Endothelial cell of umbilical vein (primary cell): Measurements from ENCODE around the gene RAP2A. TPM values are rescaled to one million over a fixed set of nuclear protein-coding genes. Genes with fewer than 3 reads are reported as not detected.

Experiments
- BruUV-seq: library from RNA; stranded (reverse); fragments of 400-500 nt; replicated peaks from 2 replicates; lab custom pipeline; 2021; lab: Mats Ljungman, UMichigan
- CTCF ChIA-PET: fragments of 300-600, 350-600 bp; sonication (Branson Sonifier 250); formaldehyde crosslinking; loops from one replicate; lab custom pipeline; 2021; ENCODE audit warnings: antibody characterized with exemption, inconsistent platforms; lab: Charles Lee
- POLR2A ChIA-PET: fragments of 300-600, 350-600 bp; sonication (Branson Sonifier 250); formaldehyde crosslinking; loops from one replicate; lab custom pipeline; 2021; ENCODE audit warnings: antibody characterized with exemption, inconsistent platforms; lab: Charles Lee
- DNase-seq: peaks from one replicate; pipeline ENCODE4 v3.0.0-alpha.2; 2011; ENCODE audit warnings: low read depth, low spot score
- FAIRE-seq: peaks from 2 replicates; lab custom pipeline; 2011; peaks lifted over from hg19 to GRCh38; lab: Jason Lieb, UNC
- H2AFZ ChIP-seq: 2 replicates; pipeline ENCODE4 v1.6.0; 2012; ENCODE audit warnings: low read depth, low read length, control low read depth, inconsistent platforms
- H3K27ac ChIP-seq: 2 replicates; pipeline ENCODE4 v1.5.1; 2011; ENCODE audit warnings: low read depth, mild to moderate bottlenecking, control low read depth, low read length, moderate library complexity; ENCODE audit not compliant: insufficient read depth
- H3K27me3 ChIP-seq, 2 experiments: 2 replicates each; pipeline versions ENCODE4 v1.6.0 to v1.6.1; 2011; ENCODE audit warnings: low read length in 2 of 2, mixed read lengths in 1 of 2; ENCODE audit not compliant: control insufficient read depth in 2 of 2, insufficient read depth in 2 of 2
- H3K36me3 ChIP-seq, 2 experiments: 2 replicates in 1 of 2; 3 replicates in 1 of 2; pipeline ENCODE4 v1.5.1; 2011; ENCODE audit warnings: low read length in 2 of 2, mild to moderate bottlenecking in 1 of 2, moderate library complexity in 1 of 2; ENCODE audit not compliant: control insufficient read depth in 2 of 2, insufficient read depth in 2 of 2; ENCODE audit errors: extremely low read depth in 1 of 2
- H3K4me1 ChIP-seq: 3 replicates; pipeline ENCODE4 v1.5.1; 2011; ENCODE audit warnings: mild to moderate bottlenecking, low read length; ENCODE audit not compliant: control insufficient read depth, insufficient read depth; ENCODE audit errors: extremely low read depth
- H3K4me2 ChIP-seq: 2 replicates; pipeline ENCODE4 v1.6.1; 2011; ENCODE audit warnings: low read length, control low read depth, mixed read lengths; ENCODE audit not compliant: insufficient read depth
- H3K4me3 ChIP-seq, 3 experiments: fragments of 200-600 bp in 1 of 3; sonication (generic), shearing (Covaris generic) in 1 of 3; replicated peaks in 1 of 3; 2 replicates each; pipeline ENCODE4 v1.5.1; 2011 to 2016; ENCODE audit warnings: control low read depth in 3 of 3, low read length in 3 of 3, mild to moderate bottlenecking in 2 of 3, inconsistent platforms in 1 of 3, low read depth in 1 of 3, moderate library complexity in 1 of 3; ENCODE audit not compliant: insufficient read depth in 1 of 3
- H3K79me2 ChIP-seq: 2 replicates; pipeline ENCODE4 v1.6.0; 2012; ENCODE audit warnings: low read length, inconsistent platforms; ENCODE audit not compliant: control insufficient read depth, insufficient read depth
- H3K9ac ChIP-seq: replicated peaks from 2 replicates; pipeline ENCODE3; 2011; ENCODE audit warnings: low read length, control low read depth; ENCODE audit not compliant: insufficient read depth; ENCODE audit errors: extremely low read depth
- H3K9me1 ChIP-seq: replicated peaks from 3 replicates; pipeline ENCODE4 v1.6.0; 2011; ENCODE audit warnings: mild to moderate bottlenecking, low read length; ENCODE audit not compliant: control insufficient read depth, insufficient read depth; ENCODE audit errors: extremely low read depth
- H3K9me3 ChIP-seq: replicated peaks from 2 replicates; pipeline ENCODE4 v1.5.1; 2012; ENCODE audit warnings: low read length, inconsistent platforms; ENCODE audit not compliant: control insufficient read depth, insufficient read depth
- H4K20me1 ChIP-seq: replicated peaks from 2 replicates; pipeline ENCODE3; 2011; ENCODE audit warnings: mild to moderate bottlenecking, low read length; ENCODE audit not compliant: control insufficient read depth, insufficient read depth; ENCODE audit errors: extremely low read depth
- CTCF ChIP-seq, 2 donors: IDR thresholded peaks; 1 replicate in 1 of 2; 2 replicates in 1 of 2; pipeline ENCODE4 v1.5.1; 2011; ENCODE audit warnings: low read length in 2 of 2, mild to moderate bottlenecking in 2 of 2, moderate library complexity in 2 of 2, control low read depth in 1 of 2, inconsistent platforms in 1 of 2, low read depth in 1 of 2; ENCODE audit not compliant: insufficient read depth in 1 of 2; ENCODE audit errors: extremely low read depth in 1 of 2
- EZH2 ChIP-seq: IDR thresholded peaks from 2 replicates; pipeline ENCODE4 v1.6.1; 2012; ENCODE audit warnings: borderline replicate concordance, low read depth, mild to moderate bottlenecking, moderate library complexity, low read length, inconsistent platforms; ENCODE audit not compliant: severe bottlenecking
- FOS ChIP-seq: IDR thresholded peaks from 2 replicates; pipeline ENCODE4 v1.6.1; 2011; ENCODE audit warnings: mild to moderate bottlenecking, low read length, moderate library complexity, borderline replicate concordance; ENCODE audit not compliant: insufficient read depth
- GATA2 ChIP-seq: IDR thresholded peaks from 2 replicates; pipeline ENCODE4 v1.7.0; 2011; ENCODE audit warnings: low read depth, mild to moderate bottlenecking, moderate library complexity, mixed read lengths, low read length; ENCODE audit not compliant: insufficient read length, insufficient read depth
- JUN ChIP-seq: IDR thresholded peaks from 2 replicates; pipeline ENCODE4 v1.6.1; 2011; ENCODE audit warnings: borderline replicate concordance, low read depth; ENCODE audit not compliant: insufficient read length, insufficient read depth
- MYC ChIP-seq: IDR thresholded peaks from one replicate; pipeline ENCODE4 v1.6.1; 2011; ENCODE audit warnings: mild to moderate bottlenecking, low read depth, low read length
- POLR2A ChIP-seq: IDR thresholded peaks from 2 replicates; pipeline ENCODE4 v1.6.1; 2012; ENCODE audit warnings: low read depth, mild to moderate bottlenecking, control low read depth, low read length
- POLR2AphosphoS5 ChIP-seq: IDR thresholded peaks from 2 replicates; pipeline ENCODE4 v1.6.1; 2012; ENCODE audit warnings: low read depth, mild to moderate bottlenecking, control low read depth, low read length, moderate library complexity; ENCODE audit not compliant: insufficient read depth
- dilution Hi-C: fragments of 300-500 bp; cut with MboI; formaldehyde crosslinking; loops from one replicate; pipeline ENCODE4 v1.15.0; 2019; ENCODE audit warnings: low sequenced_read_pairs; ENCODE audit not compliant: extremely low pct_ligation_motif_present
- intact Hi-C: fragments of 100-400 bp; cut with micrococcal nuclease; formaldehyde crosslinking; loops from one replicate; pipeline ENCODE4 v1.10.0; 2022
- polyA plus RNA-seq, 4 experiments: library from polyadenylated mRNA; depleted of rRNA in 3 of 4; stranded (reverse) in 3 of 4; unstranded in 1 of 4; fragments of >200 nt; gene quantifications; 2 replicates each; pipeline versions ENCODE4 v1.2.1 to v1.2.3, GENCODE V29; 2011 to 2012; ENCODE audit warnings: missing spikeins in 1 of 4
- total RNA-seq: library from RNA; stranded (reverse); gene quantifications from 2 replicates; pipeline ENCODE4 v1.2.3, GENCODE V29; 2021
- TF ChIP-seq, protein P1 (sequence below): IDR thresholded peaks from 2 replicates; pipeline ENCODE4 v1.6.1; 2011; ENCODE audit not compliant: insufficient read depth, insufficient read length

The RAP2A gene
- total and polyA plus RNA-seq, 2 donors (not counting 3 experiments of a cell fraction or from before 2014, with no cell fraction given) = 7.8 to 44.4 TPM

DNA sequence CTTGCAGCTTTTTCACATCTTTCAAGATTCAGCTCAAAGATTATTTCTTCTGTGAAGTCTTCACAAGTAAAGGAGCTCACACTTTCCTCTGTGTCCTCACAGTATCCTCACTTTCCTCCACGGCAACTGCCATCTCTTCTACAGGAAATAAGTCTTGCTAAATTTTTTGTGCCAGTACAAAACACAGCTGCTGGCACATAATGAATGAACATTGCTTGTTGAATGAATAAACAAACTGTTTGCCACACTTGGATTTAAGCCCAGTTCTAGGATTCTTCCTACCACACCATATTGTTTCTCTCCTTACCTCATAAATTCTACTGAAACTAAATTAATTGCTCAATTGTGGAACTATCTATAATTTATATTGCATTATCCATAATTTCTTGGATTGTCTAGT lies 59.5 kb downstream of the RAP2A start:
- intact Hi-C loops (no loop called here), dilution Hi-C loops (no loop called here)
- H3K4me2 ChIP-seq = no peak overlapping the region
- FAIRE-seq = no peak
- no peak overlapping the region for H3K27ac ChIP-seq
- POLR2A ChIA-PET = no interaction called here
- no peak for DNase-seq
- no peaks in the 10 kb centered on the region for H3K36me3 ChIP-seq
- CTCF ChIA-PET = no interaction called here
- no peak overlapping the region for H2AFZ ChIP-seq
- TF ChIP-seq GATA2 = no peak
- no peak for TF ChIP-seq CTCF (IDR thresholded peaks at IDR 0.05; ENCODE audit: extremely low read depth in 1 of 2, insufficient read depth in 1 of 2, low read depth in 1 of 2, low read length in 2 of 2)
- no peak for TF ChIP-seq MYC
- H3K9ac ChIP-seq = no peak overlapping the region
- H4K20me1 ChIP-seq = no peaks in the 10 kb centered on the region
- peaks cover 3% of the 10 kb centered on the region for H3K4me1 ChIP-seq
- no peak overlapping the region for H3K4me3 ChIP-seq
- H3K79me2 ChIP-seq = no peaks in the 10 kb centered on the region
- H3K9me1 ChIP-seq = no peaks in the 10 kb centered on the region
- no peaks in the 10 kb centered on the region for H3K9me3 ChIP-seq
- no TSS peak for BruUV-seq
- no peaks in the 10 kb centered on the region for H3K27me3 ChIP-seq

GRCh38 chr13:97495678-97496077 lies 61.7 kb downstream of the RAP2A start:
- no peak for TF ChIP-seq POLR2A
- no peak for TF ChIP-seq GATA2
- no peak for TF ChIP-seq MYC
- TF ChIP-seq, protein P1, sequence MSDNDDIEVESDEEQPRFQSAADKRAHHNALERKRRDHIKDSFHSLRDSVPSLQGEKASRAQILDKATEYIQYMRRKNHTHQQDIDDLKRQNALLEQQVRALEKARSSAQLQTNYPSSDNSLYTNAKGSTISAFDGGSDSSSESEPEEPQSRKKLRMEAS = no peak
- TF ChIP-seq POLR2AphosphoS5 = no peak
- no peak for TF ChIP-seq CTCF (IDR thresholded peaks at IDR 0.05; ENCODE audit: extremely low read depth in 1 of 2, insufficient read depth in 1 of 2, low read depth in 1 of 2, low read length in 2 of 2)
- no peak for TF ChIP-seq EZH2
- TF ChIP-seq JUN = no peak
- TF ChIP-seq FOS = no peak
- dilution Hi-C loops = no loop called here
- CTCF ChIA-PET = no interaction called here

More at GRCh38 chr13:97495678-97496077, 61.7 kb downstream of the RAP2A start:
- no peaks in the 10 kb centered on the region for H3K9me3 ChIP-seq
- H3K27me3 ChIP-seq = no peaks in the 10 kb centered on the region
- H3K9ac ChIP-seq = no peak overlapping the region
- H3K4me3 ChIP-seq = no peak overlapping the region
- H2AFZ ChIP-seq = no peak overlapping the region
- no peak overlapping the region for H3K27ac ChIP-seq
- H3K36me3 ChIP-seq = no peaks in the 10 kb centered on the region
- intact Hi-C loops = no loop called here
- DNase-seq (no peak), FAIRE-seq (no peak)
- H4K20me1 ChIP-seq = no peaks in the 10 kb centered on the region
- no peaks in the 10 kb centered on the region for H3K9me1 ChIP-seq
- H3K4me2 ChIP-seq = no peak overlapping the region
- BruUV-seq = no TSS peak
- no peaks in the 10 kb centered on the region for H3K79me2 ChIP-seq
- POLR2A ChIA-PET = no interaction called here
- peaks cover 3% of the 10 kb centered on the region for H3K4me1 ChIP-seq
